ENCODE data around the gene RIOK3.
"Not testable (repeated sequence)": the region's sequence is repeated elsewhere in the genome, so short reads cannot be mapped to it uniquely, and the experiment has no call there.

RIOK3 gene

DNA sequence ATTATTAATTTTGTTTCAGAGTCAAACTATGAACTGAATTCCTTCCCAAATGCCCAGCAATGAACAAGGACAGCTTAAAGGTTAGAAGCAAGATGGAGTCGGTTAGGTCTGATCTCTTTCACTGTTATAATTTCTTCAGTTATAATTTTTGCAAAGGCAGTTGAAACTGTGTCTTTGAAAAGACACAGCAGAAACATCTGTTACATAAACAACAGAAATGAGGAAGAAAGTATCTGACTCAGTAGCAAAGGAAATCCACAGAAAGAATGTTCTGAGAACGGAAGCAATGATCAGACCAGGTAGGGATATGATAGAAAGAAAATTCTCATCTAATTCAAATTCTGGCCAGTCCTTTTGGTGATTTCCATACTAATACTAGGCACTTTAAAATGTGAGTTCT, 45.0 kb downstream of the RIOK3 start:
- DNase-seq (ENCODE audit: low spot score): no peak

DNA sequence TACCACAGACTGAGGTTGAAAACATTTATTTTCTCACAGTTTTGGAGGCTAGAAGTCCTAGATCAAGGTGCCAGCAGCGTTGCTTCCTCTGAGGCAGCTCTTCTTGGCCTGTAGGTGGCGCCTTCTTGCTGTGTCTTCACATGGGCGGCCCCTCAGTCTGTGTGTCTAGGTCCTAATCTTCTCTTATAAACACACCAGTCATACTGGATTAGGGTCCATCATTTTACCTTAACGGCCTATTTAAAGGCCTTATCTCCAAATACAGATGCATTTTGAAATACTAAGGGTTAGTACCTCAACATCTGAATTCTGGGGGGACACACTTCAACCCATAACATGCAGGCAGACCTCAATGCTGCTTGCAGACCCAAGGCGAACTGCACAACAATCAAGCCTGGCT, 45.8 kb downstream of the RIOK3 start:
- DNase-seq (ENCODE audit: low spot score): peak; percentile 60

DNA sequence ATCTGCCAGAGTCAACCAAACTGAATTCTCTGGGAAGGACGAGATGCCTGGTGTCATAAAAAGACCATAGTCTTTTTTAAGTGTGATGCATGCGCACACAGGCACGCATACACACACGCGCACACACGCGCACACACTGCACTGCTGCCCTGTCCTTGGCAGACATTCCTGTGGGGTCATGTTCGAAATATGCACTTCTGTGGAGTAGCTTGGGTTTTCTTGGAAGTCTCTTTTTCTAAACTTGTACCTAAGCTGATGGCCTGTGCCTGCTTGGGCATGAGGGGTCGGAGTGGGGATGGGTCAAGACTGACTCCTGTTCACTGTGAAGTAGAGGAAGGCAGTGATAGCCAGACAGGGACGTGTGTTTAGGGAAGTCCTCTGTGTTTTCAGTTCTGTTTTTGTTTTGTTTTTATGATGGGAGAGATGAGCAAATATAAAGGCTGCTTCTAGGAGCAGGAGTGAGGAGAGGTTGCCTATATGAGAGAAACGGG, 46.2 kb downstream of the RIOK3 start:
- DNase-seq (ENCODE audit: low spot score): no peak

DNA sequence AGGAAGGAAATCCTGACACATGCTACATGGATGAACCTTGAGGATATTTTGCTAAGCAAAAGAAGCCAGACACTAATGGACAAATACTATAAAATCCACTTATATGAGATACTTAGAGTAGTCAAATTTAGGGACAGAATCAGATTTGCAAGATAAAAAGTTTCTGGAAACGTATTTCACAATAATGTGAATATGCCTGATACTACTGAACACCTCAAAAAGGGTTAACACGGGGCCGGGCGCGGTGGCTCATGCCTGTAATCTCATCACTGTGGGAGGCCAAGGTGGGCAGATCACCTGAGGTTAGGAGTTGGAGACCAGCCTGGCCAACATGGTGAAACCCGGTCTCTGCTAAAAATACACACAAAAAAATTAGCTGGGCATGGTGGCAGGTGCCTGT, 48.5 kb downstream of the RIOK3 start:
- DNase-seq (ENCODE audit: low spot score): no peak

- no peak for DNase-seq (ENCODE audit: low spot score)
Measured at GRCh38 chr18:23502516-23503037, 49.5 kb downstream of the RIOK3 start.

DNA sequence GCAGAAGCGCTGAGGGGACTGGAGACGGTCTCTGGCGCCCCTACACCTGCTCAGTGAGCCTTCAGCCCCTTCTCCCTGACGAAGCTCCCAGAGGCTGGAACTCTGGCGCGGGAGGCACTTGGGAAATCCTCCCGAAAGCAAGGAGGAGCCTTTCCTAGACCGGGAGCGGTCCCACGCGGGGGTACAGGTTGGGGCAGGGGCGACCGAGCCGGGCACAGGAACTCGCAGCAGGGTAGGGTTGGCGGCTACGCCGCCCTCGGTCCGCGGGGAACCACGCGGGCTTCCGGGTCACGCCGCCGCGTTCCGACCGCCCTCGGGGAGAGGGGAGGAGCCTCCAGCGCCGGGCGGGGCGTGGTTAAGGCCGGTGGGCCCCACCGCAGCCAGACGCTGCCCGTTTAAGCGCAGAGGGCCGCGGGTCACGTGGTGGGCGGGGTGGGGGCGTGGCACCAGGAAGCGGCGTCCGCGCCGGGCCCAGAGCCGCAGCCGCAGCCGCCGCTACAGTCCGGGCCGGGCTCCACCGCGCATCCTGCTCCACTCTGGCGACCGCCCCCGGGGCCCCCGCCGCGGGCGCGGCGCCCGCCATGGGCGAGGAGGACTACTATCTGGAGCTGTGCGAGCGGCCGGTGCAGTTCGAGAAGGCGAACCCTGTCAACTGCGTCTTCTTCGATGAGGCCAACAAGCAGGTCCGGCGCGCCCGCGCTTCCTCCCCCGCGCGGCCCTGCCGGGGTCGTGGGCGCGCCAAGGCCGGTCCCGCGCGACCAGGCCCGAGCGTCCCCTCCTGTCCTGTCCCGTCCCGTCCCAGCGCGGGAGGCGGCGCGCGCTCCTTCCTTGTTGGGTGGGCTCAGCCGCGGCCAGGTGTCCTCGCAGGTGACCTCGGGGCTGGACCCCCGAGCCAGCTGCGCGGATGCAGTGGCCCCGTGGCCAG, 50.2 kb downstream of the RIOK3 start, which contains the start of gene RMC1:
TSS of gene RMC1 (plus strand) at position 474 of the 925 bp plus-strand sequence. CDS start at position 582, 108 bp downstream.
- peak; percentile 88 for DNase-seq (ENCODE audit: low spot score)

GRCh38 chr18:23503963-23504344, 50.9 kb downstream of the RIOK3 start:
- no peak for DNase-seq (ENCODE audit: low spot score)

DNA sequence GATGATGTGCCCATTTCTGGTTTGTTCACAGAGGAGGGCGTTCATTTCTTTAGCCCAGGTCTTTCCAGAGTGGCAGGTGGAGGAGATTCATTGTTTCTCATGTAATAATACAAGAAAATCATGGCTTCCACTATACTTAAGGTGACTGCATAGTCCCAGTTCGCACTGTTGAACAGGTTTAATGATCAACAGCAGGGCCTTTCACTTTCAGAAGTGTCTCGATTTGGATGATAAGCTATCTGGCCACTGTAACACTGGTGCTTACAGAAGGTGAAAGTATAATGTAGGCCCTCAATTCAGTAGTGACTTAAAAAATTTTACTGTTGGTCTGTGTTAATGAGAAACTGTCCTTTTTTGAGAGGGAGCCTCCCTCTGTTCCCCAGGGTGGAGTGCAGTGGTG, 51.6 kb downstream of the RIOK3 start:
- no peak for DNase-seq (ENCODE audit: low spot score)

- DNase-seq (ENCODE audit: low spot score): no peak
Measured at GRCh38 chr18:23506393-23506792, 53.3 kb downstream of the RIOK3 start.

- not testable (repeated sequence) for DNase-seq (ENCODE audit: low spot score)
Measured at GRCh38 chr18:23510923-23511322, 57.8 kb downstream of the RIOK3 start.

- DNase-seq (ENCODE audit: low spot score): not testable (repeated sequence)
Measured at GRCh38 chr18:23512216-23512615, 59.1 kb downstream of the RIOK3 start.

GRCh38 chr18:23512641-23513040, 59.6 kb downstream of the RIOK3 start:
- no peak for DNase-seq (ENCODE audit: low spot score)

GRCh38 chr18:23515911-23516546, 62.9 kb downstream of the RIOK3 start:
- peak; percentile 63 for DNase-seq (ENCODE audit: low spot score)

DNA sequence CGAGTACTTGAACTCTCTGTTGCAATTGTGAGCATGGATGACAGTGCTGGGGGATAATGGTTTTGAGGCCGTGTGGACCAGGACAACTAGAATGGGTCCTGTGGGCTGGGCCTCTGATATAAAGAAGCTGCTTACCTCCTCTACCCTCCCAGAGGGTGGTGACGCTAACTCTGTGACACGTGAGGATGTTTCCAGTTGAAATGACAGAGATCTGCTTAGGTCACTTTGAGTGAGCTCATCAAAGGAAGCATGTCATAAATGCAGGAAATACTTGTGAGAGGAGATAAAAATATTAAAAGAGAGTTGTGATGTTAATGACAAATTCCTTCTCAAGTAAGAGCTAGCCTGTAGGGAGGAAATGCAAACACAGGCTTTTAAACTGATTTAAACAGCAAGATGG, 66.6 kb downstream of the RIOK3 start:
- DNase-seq (ENCODE audit: low spot score): peak; percentile 81

- DNase-seq (ENCODE audit: low spot score): no peak
Measured at GRCh38 chr18:23521271-23521670, 68.2 kb downstream of the RIOK3 start.

- no peak for DNase-seq (ENCODE audit: low spot score)
Measured at GRCh38 chr18:23521907-23522306, 68.8 kb downstream of the RIOK3 start.

GRCh38 chr18:23523429-23524212, 70.5 kb downstream of the RIOK3 start:
- no peak for DNase-seq (ENCODE audit: low spot score)

- no peak for DNase-seq (ENCODE audit: low spot score)
Measured at GRCh38 chr18:23524213-23524707, 71.2 kb downstream of the RIOK3 start.

GRCh38 chr18:23526501-23527063, 73.5 kb downstream of the RIOK3 start:
- no peak for DNase-seq (ENCODE audit: low spot score)

DNA sequence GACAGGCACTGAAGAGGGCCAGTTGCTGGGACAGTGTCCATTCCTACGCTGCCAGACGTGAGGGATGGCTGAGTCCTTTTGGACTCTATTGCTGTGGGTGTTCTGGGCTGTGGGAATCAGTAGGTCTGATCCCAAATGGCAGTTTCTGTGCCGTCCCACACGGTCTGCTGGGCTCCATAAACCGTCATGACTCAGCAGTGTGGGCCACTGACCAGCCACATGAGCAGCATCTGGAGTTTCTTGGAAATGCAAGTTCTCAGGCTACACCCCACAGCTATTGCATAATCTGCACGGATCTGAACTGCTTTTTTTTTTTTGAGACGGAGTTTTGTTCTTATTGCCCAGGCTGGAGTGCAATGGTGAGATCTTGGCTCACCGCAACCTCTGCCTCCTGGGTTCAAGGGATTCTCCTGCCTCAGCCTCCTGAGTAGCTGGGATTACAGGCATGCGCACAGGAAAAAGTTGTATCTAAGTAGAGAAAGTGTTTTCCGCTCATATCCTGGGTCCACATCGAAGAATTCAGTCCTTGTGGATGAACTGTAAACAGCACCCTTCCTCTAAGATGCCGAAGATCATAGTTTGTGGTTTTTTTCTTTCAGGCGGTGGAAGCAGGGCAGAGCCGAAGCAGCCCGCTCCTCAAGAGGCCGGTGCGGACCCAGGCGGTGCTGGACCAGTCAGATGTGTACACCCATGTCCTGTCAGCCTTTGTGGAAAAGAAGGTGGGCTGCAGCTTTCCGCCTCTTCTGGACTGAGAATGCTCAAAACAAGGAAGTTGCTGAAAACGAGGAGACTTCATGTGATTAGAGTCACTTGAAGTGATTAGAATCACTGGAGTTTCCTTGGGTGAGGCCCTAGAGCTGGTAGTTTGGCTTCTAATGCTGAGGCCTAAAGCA, 75.7 kb downstream of the RIOK3 start:
- DNase-seq (ENCODE audit: low spot score): no peak

Measured in kidney capillary endothelial cell (primary cell).